H1 (cell line): Measurements from ENCODE around the gene NELFB. TPM values are rescaled to one million over a fixed set of nuclear protein-coding genes. Genes with fewer than 3 reads are reported as not detected.

Experiments
- CTCF ChIA-PET: fragments of 300-600 bp; sonication (Branson Sonifier 250); formaldehyde crosslinking; loops from one replicate; lab custom pipeline; 2021; ENCODE audit not compliant: partially characterized antibody; lab: Charles Lee
- POLR2A ChIA-PET: fragments of 300-600 bp; sonication (Branson Sonifier 250); formaldehyde crosslinking; loops from one replicate; lab custom pipeline; 2021; ENCODE audit warnings: inconsistent platforms; ENCODE audit not compliant: partially characterized antibody; lab: Charles Lee
- DNase-seq, 2 experiments: peaks; one replicate each; pipeline versions ENCODE4 v3.0.0 to v3.0.0-alpha.2; 2010 to 2022; ENCODE audit warnings: low spot score in 2 of 2, low read depth in 1 of 2, mixed read lengths in 1 of 2
- FAIRE-seq: peaks from 2 replicates; lab custom pipeline; 2011; peaks lifted over from hg19 to GRCh38; lab: Jason Lieb, UNC
- H2AFZ ChIP-seq: 2 replicates; pipeline ENCODE4 v1.8.1; 2012; ENCODE audit warnings: low read length, inconsistent platforms
- H2AK5ac ChIP-seq: 2 replicates; pipeline ENCODE4 v1.6.1; 2013; ENCODE audit warnings: low read depth, low read length
- H2BK120ac ChIP-seq: replicated peaks from 2 replicates; pipeline ENCODE3; 2013; ENCODE audit warnings: low read depth, low read length, inconsistent platforms
- H2BK12ac ChIP-seq: 2 replicates; pipeline ENCODE4 v1.6.1; 2013; ENCODE audit warnings: low read depth, low read length
- H2BK15ac ChIP-seq: 2 replicates; pipeline ENCODE4 v1.6.1; 2013; ENCODE audit warnings: low read length
- H2BK20ac ChIP-seq: 2 replicates; pipeline ENCODE4 v1.6.1; 2013; ENCODE audit warnings: low read length
- H2BK5ac ChIP-seq: 2 replicates; pipeline ENCODE4 v1.6.1; 2013; ENCODE audit warnings: low read depth, low read length
- H3K14ac ChIP-seq: 2 replicates; pipeline ENCODE4 v1.6.1; 2013; ENCODE audit warnings: inconsistent platforms; ENCODE audit not compliant: insufficient read length
- H3K18ac ChIP-seq: 2 replicates; pipeline ENCODE4 v1.6.1; 2013; ENCODE audit warnings: low read length; ENCODE audit errors: extremely low read depth
- H3K23ac ChIP-seq: 2 replicates; pipeline ENCODE4 v1.6.1; 2013; ENCODE audit warnings: inconsistent platforms; ENCODE audit not compliant: insufficient read length
- H3K23me2 ChIP-seq: 2 replicates; pipeline ENCODE4 v1.6.1; 2013; ENCODE audit warnings: low read depth, low read length
- H3K27ac ChIP-seq: 2 replicates; pipeline ENCODE4 v1.6.1; 2011; ENCODE audit warnings: low read depth, low read length, inconsistent platforms
- H3K27me3 ChIP-seq, 4 experiments: replicated peaks in 1 of 4; 1 replicate in 1 of 4; 2 replicates in 3 of 4; pipeline versions ENCODE4 v1.6.1 to v1.8.1; 2011 to 2013; ENCODE audit warnings: low read length in 3 of 4, mild to moderate bottlenecking in 3 of 4, inconsistent platforms in 2 of 4, mixed read lengths in 2 of 4, moderate library complexity in 1 of 4; ENCODE audit not compliant: control insufficient read depth in 3 of 4, insufficient read depth in 3 of 4; ENCODE audit errors: extremely low read depth in 1 of 4
- H3K36me3 ChIP-seq, 4 experiments: 2 replicates each; pipeline versions ENCODE4 v1.6.1 to v1.8.1; 2011 to 2013; ENCODE audit warnings: mild to moderate bottlenecking in 4 of 4, low read length in 3 of 4, moderate library complexity in 2 of 4, control low read depth in 1 of 4, inconsistent platforms in 1 of 4; ENCODE audit not compliant: insufficient read depth in 4 of 4, control insufficient read depth in 2 of 4
- H3K4ac ChIP-seq: replicated peaks from 2 replicates; pipeline ENCODE3; 2013; ENCODE audit warnings: low read length, low read depth, mixed read lengths, inconsistent platforms; ENCODE audit not compliant: insufficient read length
- H3K4me1 ChIP-seq, 4 experiments: replicated peaks in 1 of 4; 1 replicate in 1 of 4; 2 replicates in 3 of 4; pipeline versions ENCODE4 v1.6.1 to v1.8.1; 2011 to 2013; ENCODE audit warnings: low read length in 3 of 4, inconsistent platforms in 2 of 4, mixed read lengths in 1 of 4; ENCODE audit not compliant: insufficient read depth in 4 of 4, control insufficient read depth in 3 of 4
- H3K4me2 ChIP-seq, 2 experiments: 2 replicates each; pipeline versions ENCODE4 v1.6.1 to v1.8.1; 2011 to 2013; ENCODE audit warnings: low read depth in 2 of 2, low read length in 2 of 2, control low read depth in 1 of 2, inconsistent platforms in 1 of 2, mild to moderate bottlenecking in 1 of 2; ENCODE audit not compliant: insufficient read depth in 1 of 2
- H3K4me3 ChIP-seq, 4 experiments: fragments of 200-600, 300-600 bp in 1 of 4; sonication (generic), shearing (Covaris generic), sonication (Bioruptor Twin) in 1 of 4; 2 replicates each; pipeline versions ENCODE4 v1.5.1 to v1.8.1; 2011 to 2016; ENCODE audit warnings: low read length in 4 of 4, low read depth in 3 of 4, control low read depth in 2 of 4, inconsistent platforms in 2 of 4, mild to moderate bottlenecking in 2 of 4, mixed read lengths in 1 of 4, moderate library complexity in 1 of 4; ENCODE audit not compliant: insufficient read depth in 2 of 4; ENCODE audit errors: extremely low read depth in 1 of 4
- H3K56ac ChIP-seq: replicated peaks from 2 replicates; pipeline ENCODE3; 2013; ENCODE audit warnings: low read depth, mild to moderate bottlenecking, mixed read lengths, low read length, inconsistent platforms; ENCODE audit not compliant: insufficient read length
- H3K79me1 ChIP-seq: 2 replicates; pipeline ENCODE4 v1.6.1; 2013; ENCODE audit warnings: low read depth, low read length, control low read depth
- H3K79me2 ChIP-seq, 2 experiments: 2 replicates each; pipeline versions ENCODE4 v1.6.1 to v1.8.1; 2012 to 2013; ENCODE audit warnings: low read length in 2 of 2, mild to moderate bottlenecking in 2 of 2, inconsistent platforms in 1 of 2; ENCODE audit not compliant: insufficient read depth in 2 of 2, control insufficient read depth in 1 of 2
- H3K9ac ChIP-seq, 4 experiments: replicated peaks in 1 of 4; 1 replicate in 1 of 4; 2 replicates in 3 of 4; pipeline versions ENCODE4 v1.6.1 to v1.8.1; 2011 to 2013; ENCODE audit warnings: low read depth in 3 of 4, low read length in 3 of 4, control low read depth in 2 of 4, mild to moderate bottlenecking in 2 of 4, moderate library complexity in 2 of 4, inconsistent platforms in 1 of 4; ENCODE audit errors: extremely low read depth in 1 of 4
- H3K9me3 ChIP-seq, 2 experiments: 2 replicates each; pipeline versions ENCODE4 v1.6.1 to v1.8.1; 2012 to 2013; ENCODE audit warnings: mild to moderate bottlenecking in 2 of 2, moderate library complexity in 2 of 2, control low read depth in 1 of 2, inconsistent platforms in 1 of 2, low read depth in 1 of 2, low read length in 1 of 2, mixed read lengths in 1 of 2; ENCODE audit not compliant: insufficient read depth in 2 of 2
- H4K20me1 ChIP-seq, 2 experiments: replicated peaks in 1 of 2; 2 replicates each; pipeline versions ENCODE3 to v1.8.1; 2011 to 2013; ENCODE audit warnings: inconsistent platforms in 2 of 2, low read length in 2 of 2, mild to moderate bottlenecking in 1 of 2; ENCODE audit not compliant: insufficient read depth in 2 of 2, control insufficient read depth in 1 of 2
- H4K5ac ChIP-seq: 2 replicates; pipeline ENCODE4 v1.6.1; 2013; ENCODE audit warnings: low read length, low read depth, mixed read lengths, inconsistent platforms; ENCODE audit not compliant: insufficient read length
- H4K8ac ChIP-seq: 2 replicates; pipeline ENCODE4 v1.8.0; 2013; ENCODE audit warnings: mild to moderate bottlenecking, moderate library complexity, low read length, inconsistent platforms; ENCODE audit not compliant: insufficient read depth; ENCODE audit errors: extremely low read depth
- H4K91ac ChIP-seq: replicated peaks from 2 replicates; pipeline ENCODE3; 2013; ENCODE audit warnings: low read length, mixed read lengths, inconsistent platforms; ENCODE audit not compliant: insufficient read length
- BCL11A ChIP-seq, 2 experiments: IDR thresholded peaks; one replicate each; pipeline ENCODE4 v1.6.1; 2011; ENCODE audit warnings: low read depth in 2 of 2, low read length in 2 of 2, mild to moderate bottlenecking in 2 of 2
- CHD1 ChIP-seq: IDR thresholded peaks from 2 replicates; pipeline ENCODE4 v1.6.1; 2012; ENCODE audit warnings: low read depth, low read length, improper control_type of control experiment
- CTBP2 ChIP-seq: IDR thresholded peaks from 2 replicates; pipeline ENCODE4 v1.7.0; 2011; ENCODE audit warnings: borderline replicate concordance, mild to moderate bottlenecking, moderate library complexity, mixed read lengths, low read length; ENCODE audit not compliant: insufficient read depth, insufficient read length
- EZH2 ChIP-seq: fragments of 200-600 bp; sonication (generic); IDR thresholded peaks from 2 replicates; pipeline ENCODE4 v1.7.1; 2012; ENCODE audit warnings: low read depth, mild to moderate bottlenecking, moderate library complexity, low read length, inconsistent platforms; ENCODE audit not compliant: severe bottlenecking
- HDAC2 ChIP-seq, 2 experiments: fragments of 300-600 bp in 1 of 2; sonication (generic) in 1 of 2; IDR thresholded peaks; 2 replicates each; pipeline ENCODE4 v1.6.1; 2011 to 2012; ENCODE audit warnings: low read depth in 2 of 2, low read length in 2 of 2, mild to moderate bottlenecking in 2 of 2, moderate library complexity in 2 of 2, borderline replicate concordance in 1 of 2, inconsistent platforms in 1 of 2
- MAFK ChIP-seq: IDR thresholded peaks from 2 replicates; pipeline ENCODE4 v1.6.1; 2012; ENCODE audit warnings: low read depth, mild to moderate bottlenecking, improper control_type of control experiment, low read length
- PHF8 ChIP-seq: fragments of 200-600 bp; sonication (generic); conservative IDR thresholded peaks from 2 replicates; pipeline ENCODE4 v1.7.1; 2012; ENCODE audit warnings: low read depth, mild to moderate bottlenecking, inconsistent platforms, low read length, moderate library complexity
- POU5F1 ChIP-seq: IDR thresholded peaks from 2 replicates; pipeline ENCODE4 v1.6.1; 2011; ENCODE audit warnings: low read depth, mild to moderate bottlenecking, low read length, moderate library complexity
- RFX5 ChIP-seq: IDR thresholded peaks from 2 replicates; pipeline ENCODE4 v1.6.1; 2011; ENCODE audit warnings: low read depth, low read length, improper control_type of control experiment, borderline replicate concordance
- SP4 ChIP-seq: IDR thresholded peaks from 2 replicates; pipeline ENCODE4 v1.6.1; 2012; ENCODE audit warnings: low read length, inconsistent platforms
- SRF ChIP-seq: IDR thresholded peaks from 2 replicates; pipeline ENCODE4 v1.6.1; 2011; ENCODE audit warnings: mild to moderate bottlenecking, low read depth, low read length, moderate library complexity
- TCF12 ChIP-seq: IDR thresholded peaks from 2 replicates; pipeline ENCODE4 v1.6.1; 2011; ENCODE audit warnings: low read depth, mild to moderate bottlenecking, low read length
- WGBS, 2 experiments: shearing (Covaris generic) in 1 of 2; methylation state at CpG; one replicate each; pipeline versions ENCODE4 v1.1.6 to v1.1.7; 2013 to 2015; ENCODE audit warnings: low lambda C conversion rate in 2 of 2, mixed read lengths in 2 of 2, inconsistent platforms in 1 of 2, low coverage in 1 of 2, missing lambda C conversion rate in 1 of 2; ENCODE audit not compliant: insufficient replicate concordance in 2 of 2, insufficient coverage in 1 of 2, insufficient read length in 1 of 2; ENCODE audit errors: extremely low coverage in 1 of 2, missing lambda C conversion rate in 1 of 2; 5-methylcytosine and 5-hydroxymethylcytosine counted together
- polyA plus RNA-seq, 7 experiments: library from polyadenylated mRNA; depleted of rRNA in 3 of 7; stranded (reverse) in 5 of 7; unstranded in 2 of 7; fragments of >200 nt in 5 of 7; fragments of 200-250 nt in 2 of 7; gene quantifications; 1 replicate in 5 of 7; 2 replicates in 1 of 7; 4 replicates in 1 of 7; pipeline versions ENCODE4 v1.2.1 to v1.2.3, GENCODE V29; 2011 to 2013; ENCODE audit warnings: missing spikeins in 2 of 7, mixed read lengths in 2 of 7
- total RNA-seq: library from RNA; stranded (reverse); fragmentation: NEBNext Ultra II Directional; extraction: Animal tissue kit (Norgen Biotek cat#: 25700); gene quantifications from 2 replicates; pipeline ENCODE4 v1.2.1, GENCODE V29; 2021

NELFB gene
- total and polyA plus RNA-seq, 2 of the 8 experiments (the other 6 are each of a cell fraction or from before 2014, with no cell fraction given): 57.6 to 78.0 TPM

GRCh38 chr9:137215196-137215986 is 39.7 kb upstream of the NELFB start:
- Histone ChIP-seq H3K4me2 (no peak overlapping the region), H2BK20ac (no peak overlapping the region), H4K20me1 (peaks cover 0 to 16% of the 10 kb centered on the region in 2 experiments), H3K4ac (no peak overlapping the region), H2AK5ac (no peak overlapping the region), H3K4me1 (peaks cover 0 to 6% (median 4%) of the 10 kb centered on the region in 4 experiments; a peak in 5 of 7 replicates), H3K56ac (no peak overlapping the region), H3K4me3 (no peak overlapping the region), H3K23me2 (no peaks in the 10 kb centered on the region), H3K23ac (no peak overlapping the region), H3K79me1 (no peaks in the 10 kb centered on the region; the same call in 1 of the 2 replicates), H3K27me3 (no peaks in the 10 kb centered on the region), H3K9ac (no peak overlapping the region), H3K18ac (no peak overlapping the region), H2BK5ac (no peak overlapping the region), H4K91ac (no peak overlapping the region), H4K5ac (no peak overlapping the region), H2BK12ac (no peak overlapping the region), H2BK120ac (no peak overlapping the region), H3K9me3 (no peaks in the 10 kb centered on the region), H4K8ac (no peak overlapping the region), H2BK15ac (no peak overlapping the region), H3K14ac (no peak overlapping the region), H3K79me2 (no peaks in the 10 kb centered on the region), H3K27ac (no peak overlapping the region), H3K36me3 (peaks cover 0 to 22% (median 7%) of the 10 kb centered on the region in 4 experiments; a peak in 7 of 8 replicates), H2AFZ (no peak overlapping the region)
- ChIA-PET POLR2A (interaction anchor here (1.1 to 69.9 kb wide), 9 partner anchors 8 to 100 kb away, joined by 3 to 1462 read pairs (median 7); partner anchors contain the start of genes ANAPC2, NDOR1, NELFB and SLC34A3), CTCF (interaction anchor here (0.7 to 4.0 kb wide), 16 partner anchors 9 to 95 kb away, joined by 3 to 31 read pairs (median 6); partner anchors contain the start of genes ANAPC2, CYSRT1, RNF224 and SSNA1)
- WGBS, 2 experiments: 89% methylated on average over 20 of the region's 22 CpGs; no CpG with 5 or more reads in 1 of the 2 experiments
- FAIRE-seq: no peak
- DNase-seq: no peak
- TF ChIP-seq SRF (no peak), CTBP2 (no peak), EZH2 (no peak), HDAC2 (IDR thresholded peaks at IDR 0.05; ENCODE audit: borderline replicate concordance in 1 of 2, low read depth in 2 of 2, low read length in 2 of 2) (no peak), RFX5 (no peak), CHD1 (no peak), BCL11A (IDR thresholded peaks at IDR 0.05; ENCODE audit: low read depth in 2 of 2, low read length in 2 of 2) (no peak), MAFK (no peak), PHF8 (no peak), SP4 (no peak), POU5F1 (no peak), TCF12 (no peak)
